A673 (cell line): ENCODE measurements around the gene INSR. TPM values are rescaled to one million over a fixed set of nuclear protein-coding genes. Genes with fewer than 3 reads are reported as not detected.

Experiments
- BruUV-seq: library from RNA; stranded (reverse); fragments of 400-500 nt; replicated peaks from 2 replicates; lab custom pipeline; 2021; lab: Mats Ljungman, UMichigan
- CTCF ChIA-PET: fragments of 300-600 bp; sonication (Branson Sonifier 250); formaldehyde crosslinking; loops from one replicate; lab custom pipeline; 2022; ENCODE audit warnings: antibody characterized with exemption; lab: Charles Lee
- POLR2A ChIA-PET: fragments of 300-600 bp; sonication (Branson Sonifier 250); formaldehyde crosslinking; loops from one replicate; lab custom pipeline; 2022; ENCODE audit warnings: antibody characterized with exemption; ENCODE audit not compliant: low non-redundant PET; lab: Charles Lee
- DNase-seq: peaks from one replicate; pipeline ENCODE4 v3.0.0-alpha.2; 2015; ENCODE audit warnings: low spot score
- H3K27ac ChIP-seq: fragments of 200-600 bp; sonication (generic); 2 replicates; pipeline ENCODE4 v1.5.1; 2016; ENCODE audit warnings: mixed run types, low read depth, mild to moderate bottlenecking, mixed read lengths, antibody characterized with exemption, low read length; ENCODE audit not compliant: poor library complexity, severe bottlenecking
- H3K27me3 ChIP-seq: fragments of 200-600 bp; sonication (generic); replicated peaks from 2 replicates; pipeline ENCODE4 v1.6.1; 2017; ENCODE audit warnings: mixed run types, low read depth, mild to moderate bottlenecking, mixed read lengths, antibody characterized with exemption, low read length; ENCODE audit not compliant: insufficient read depth, poor library complexity
- H3K36me3 ChIP-seq: fragments of 200-600 bp; sonication (generic); 2 replicates; pipeline ENCODE4 v1.6.1; 2016; ENCODE audit warnings: mixed run types, mild to moderate bottlenecking, mixed read lengths, antibody characterized with exemption, low read length; ENCODE audit not compliant: insufficient read depth, poor library complexity, severe bottlenecking
- H3K4me1 ChIP-seq: fragments of 200-600 bp; sonication (generic); 2 replicates; pipeline ENCODE4 v1.6.1; 2017; ENCODE audit warnings: mixed run types, mild to moderate bottlenecking, mixed read lengths, antibody characterized with exemption, low read length; ENCODE audit not compliant: insufficient read depth, poor library complexity, severe bottlenecking
- H3K4me3 ChIP-seq: fragments of 200-600 bp; sonication (generic); 2 replicates; pipeline ENCODE4 v1.5.1; 2016; ENCODE audit warnings: low read depth, mixed run types, mild to moderate bottlenecking, mixed read lengths, low read length; ENCODE audit not compliant: poor library complexity, severe bottlenecking
- H3K9me3 ChIP-seq: fragments of 200-600 bp; sonication (generic); 2 replicates; pipeline ENCODE4 v1.6.1; 2016; ENCODE audit warnings: mixed run types, low read depth, mild to moderate bottlenecking, mixed read lengths, antibody characterized with exemption, low read length; ENCODE audit not compliant: poor library complexity, severe bottlenecking
- CTCF ChIP-seq: fragments of 300-800, 200-600 bp; sonication (generic); conservative IDR thresholded peaks from 2 replicates; pipeline ENCODE4 v1.5.1; 2017; ENCODE audit warnings: low read depth, mild to moderate bottlenecking, antibody characterized with exemption, low read length, moderate library complexity, mixed read lengths
- EZH2 ChIP-seq: fragments of 200-600 bp; sonication (generic); IDR thresholded peaks from 2 replicates; pipeline ENCODE4 v1.6.1; 2017; ENCODE audit warnings: borderline replicate concordance, low read depth, mild to moderate bottlenecking, mixed read lengths, antibody characterized with exemption, low read length; ENCODE audit not compliant: poor library complexity, severe bottlenecking
- intact Hi-C: fragments of 100-400 bp; cut with micrococcal nuclease; formaldehyde crosslinking; loops from one replicate; pipeline ENCODE4 v1.10.0; 2022; ENCODE audit not compliant: unreplicated experiment
- total RNA-seq: library from RNA; stranded (reverse); gene quantifications from 2 replicates; pipeline ENCODE4 v1.2.3, GENCODE V29; 2021

The INSR gene
- total RNA-seq, 1 experiment from 2014 or later: 12.9 TPM

DNA sequence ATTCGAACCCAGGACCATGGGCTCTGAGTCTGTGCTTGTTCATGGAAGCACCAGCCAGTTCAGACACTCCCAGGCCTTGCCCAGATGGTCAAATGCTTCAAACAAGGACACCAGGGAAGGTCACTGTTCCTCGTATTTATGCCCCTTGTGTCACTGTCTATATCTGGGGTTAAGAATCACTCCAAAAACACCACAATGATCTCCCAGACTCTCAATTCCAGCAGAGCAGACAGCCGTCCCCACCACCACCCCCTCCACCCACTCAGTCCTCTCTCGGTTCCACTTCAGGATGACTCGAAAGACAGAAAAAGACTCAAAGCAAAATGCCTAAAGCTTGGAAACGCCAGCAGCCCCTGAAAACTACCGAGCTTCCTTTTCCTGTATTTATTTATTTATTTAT is 79.0 kb downstream of the INSR start:
- Histone ChIP-seq H3K9me3 (no peaks in the 10 kb centered on the region), H3K27me3 (no peaks in the 10 kb centered on the region), H3K4me3 (no peak overlapping the region), H3K36me3 (no peaks in the 10 kb centered on the region), H3K4me1 (no peaks in the 10 kb centered on the region), H3K27ac (no peak overlapping the region)
- intact Hi-C loops: no loop called here
- DNase-seq: no peak
- BruUV-seq: no TSS peak
- CTCF ChIA-PET: interaction anchor here (0.6 kb wide), 1 partner anchor 249 kb away, joined by 3 read pairs; no protein-coding TSS in a partner anchor
- POLR2A ChIA-PET: no interaction called here
- no peak for TF ChIP-seq EZH2
- no peak for TF ChIP-seq CTCF

DNA sequence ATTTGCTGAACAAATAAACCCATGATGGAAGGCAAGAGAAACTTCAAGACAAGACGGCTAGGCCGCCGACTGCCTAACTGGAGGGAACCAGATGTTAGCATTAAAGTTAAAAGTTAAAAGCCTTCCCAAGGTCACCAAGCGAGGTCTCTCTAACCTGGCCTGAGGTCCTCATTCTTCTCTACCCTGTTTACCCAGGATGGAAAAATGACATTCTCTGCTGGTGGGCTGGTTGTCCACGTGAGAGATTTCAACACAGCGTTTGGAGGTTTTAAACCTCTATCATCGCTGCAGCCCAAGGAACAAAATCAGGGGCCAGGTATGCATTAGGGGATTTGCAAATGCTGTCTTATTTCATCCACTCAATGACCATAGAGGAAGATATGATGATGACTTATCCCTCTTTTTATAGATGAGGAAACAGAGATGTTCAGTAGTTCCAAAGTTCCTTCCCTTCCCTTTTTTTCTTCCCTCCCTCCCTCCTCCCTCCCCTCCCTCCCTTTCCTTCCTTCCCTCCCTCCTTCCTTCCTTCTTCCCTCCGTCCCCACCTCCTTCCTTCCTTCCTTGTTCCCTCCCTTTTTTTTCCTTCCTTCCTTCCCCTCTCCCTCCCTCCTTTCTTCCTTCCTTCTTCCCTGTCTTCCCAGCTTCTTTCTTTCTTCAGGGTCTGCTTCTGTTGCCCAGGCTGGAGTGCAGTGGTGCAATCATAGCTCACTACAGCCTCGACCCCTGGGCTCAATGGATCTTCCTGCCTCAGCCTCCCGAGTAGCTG is 79.7 kb downstream of the INSR start:
- no peaks in the 10 kb centered on the region for H3K27me3 ChIP-seq
- BruUV-seq: no TSS peak
- H3K4me3 ChIP-seq: no peak overlapping the region
- intact Hi-C loops: no loop called here
- no peaks in the 10 kb centered on the region for H3K36me3 ChIP-seq
- no peaks in the 10 kb centered on the region for H3K9me3 ChIP-seq
- no peak for DNase-seq
- H3K27ac ChIP-seq: no peak overlapping the region
- ChIA-PET POLR2A (no interaction called here), CTCF (interaction anchor here (0.6 kb wide), 1 partner anchor 249 kb away, joined by 3 read pairs; no protein-coding TSS in a partner anchor)
- no peak for TF ChIP-seq EZH2
- TF ChIP-seq CTCF: no peak
- no peaks in the 10 kb centered on the region for H3K4me1 ChIP-seq

DNA sequence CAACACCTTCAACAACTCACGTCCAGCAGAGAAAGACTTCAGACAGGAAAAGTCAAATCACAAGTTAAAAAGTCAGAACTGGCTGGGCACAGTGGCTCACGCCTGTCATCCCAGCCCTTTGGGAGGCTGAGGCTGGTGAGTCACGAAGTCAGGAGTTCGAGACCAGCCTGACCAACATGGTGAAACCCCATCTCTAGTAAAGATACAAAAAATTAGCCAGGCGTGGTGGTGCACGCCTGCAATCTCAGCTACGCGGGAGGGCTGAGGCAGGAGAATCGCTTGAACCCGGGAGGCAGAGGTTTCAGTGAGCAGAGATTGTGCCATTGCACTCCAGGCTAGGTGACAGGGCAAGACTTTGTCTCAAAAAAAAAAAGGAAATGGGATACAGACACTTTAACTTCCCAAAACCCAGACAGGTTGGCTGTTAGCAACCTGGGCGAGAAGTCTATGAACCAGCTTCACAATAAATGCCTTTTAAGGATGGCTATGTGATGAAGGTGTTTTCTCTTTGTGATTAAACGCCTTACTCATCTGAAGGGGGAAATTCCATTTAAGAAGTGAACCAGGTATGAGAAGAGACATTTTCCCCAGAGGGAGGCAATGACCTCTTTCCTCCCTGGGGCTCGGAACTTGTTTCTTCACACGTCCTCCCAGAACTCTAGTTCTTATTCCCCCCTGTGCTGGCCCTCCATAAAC is 80.4 kb downstream of the INSR start:
- CTCF ChIA-PET: no interaction called here
- H3K27ac ChIP-seq: no peak overlapping the region

More for the DNA sequence above, 80.4 kb downstream of the INSR start:
- no TSS peak for BruUV-seq
- no peaks in the 10 kb centered on the region for H3K36me3 ChIP-seq
- H3K4me1 ChIP-seq: no peaks in the 10 kb centered on the region
- intact Hi-C loops: no loop called here
- H3K9me3 ChIP-seq: no peaks in the 10 kb centered on the region
- TF ChIP-seq EZH2 (no peak), CTCF (no peak)
- POLR2A ChIA-PET: no interaction called here
- H3K27me3 ChIP-seq: no peaks in the 10 kb centered on the region
- H3K4me3 ChIP-seq: no peak overlapping the region
- DNase-seq: no peak
